HFF-Myc (cell line): ENCODE measurements around the gene LMTK2.

Experiments
- DNase-seq: peaks from one replicate; pipeline ENCODE4 v3.0.0-alpha.2; 2011; ENCODE audit warnings: low read depth; ENCODE audit errors: extremely low read depth
- H3K4me3 ChIP-seq: replicated peaks from 2 replicates; pipeline ENCODE4 v1.5.1; 2011; ENCODE audit warnings: low read depth, mild to moderate bottlenecking, control low read depth, low read length
- TF ChIP-seq, protein P1 (sequence below): IDR thresholded peaks from 2 replicates; pipeline ENCODE4 v1.5.1; 2012; ENCODE audit warnings: mild to moderate bottlenecking, low read depth, low read length, control low read depth; ENCODE audit errors: missing control alignments

The LMTK2 gene

DNA sequence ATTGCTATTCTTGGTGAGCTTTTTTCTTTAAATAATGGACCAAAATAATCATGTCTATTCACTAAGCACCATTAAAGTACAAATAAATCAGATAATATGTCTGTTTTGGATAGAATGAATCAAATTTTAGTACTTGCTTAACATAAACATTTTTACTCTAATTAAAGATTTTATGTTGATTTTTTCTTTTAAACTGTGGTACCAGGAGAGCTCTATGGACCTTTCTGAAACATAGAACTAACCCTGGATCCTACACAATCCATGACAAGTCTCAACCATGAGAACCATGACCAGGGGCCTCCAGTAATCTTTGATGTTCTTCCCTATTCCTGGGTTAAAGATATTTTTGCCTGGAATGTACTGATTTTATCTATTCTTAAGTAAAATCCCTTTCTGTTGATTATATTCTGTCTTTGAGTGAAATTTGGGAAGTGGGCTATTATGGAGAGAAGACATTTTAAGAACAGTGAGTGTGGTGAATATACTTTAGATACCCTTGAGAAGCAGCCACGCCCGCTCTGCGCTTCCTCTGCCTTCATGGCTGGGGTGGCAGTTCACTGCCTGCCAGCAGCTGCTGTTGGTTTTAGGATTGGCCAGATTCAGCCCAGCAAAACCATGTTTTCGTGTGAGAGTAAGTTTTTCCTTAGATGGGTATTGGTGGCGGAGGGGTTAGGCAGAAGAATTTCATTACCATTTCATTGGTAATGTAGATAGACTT is 62.4 kb downstream of the LMTK2 start:
- TF ChIP-seq, protein P1, sequence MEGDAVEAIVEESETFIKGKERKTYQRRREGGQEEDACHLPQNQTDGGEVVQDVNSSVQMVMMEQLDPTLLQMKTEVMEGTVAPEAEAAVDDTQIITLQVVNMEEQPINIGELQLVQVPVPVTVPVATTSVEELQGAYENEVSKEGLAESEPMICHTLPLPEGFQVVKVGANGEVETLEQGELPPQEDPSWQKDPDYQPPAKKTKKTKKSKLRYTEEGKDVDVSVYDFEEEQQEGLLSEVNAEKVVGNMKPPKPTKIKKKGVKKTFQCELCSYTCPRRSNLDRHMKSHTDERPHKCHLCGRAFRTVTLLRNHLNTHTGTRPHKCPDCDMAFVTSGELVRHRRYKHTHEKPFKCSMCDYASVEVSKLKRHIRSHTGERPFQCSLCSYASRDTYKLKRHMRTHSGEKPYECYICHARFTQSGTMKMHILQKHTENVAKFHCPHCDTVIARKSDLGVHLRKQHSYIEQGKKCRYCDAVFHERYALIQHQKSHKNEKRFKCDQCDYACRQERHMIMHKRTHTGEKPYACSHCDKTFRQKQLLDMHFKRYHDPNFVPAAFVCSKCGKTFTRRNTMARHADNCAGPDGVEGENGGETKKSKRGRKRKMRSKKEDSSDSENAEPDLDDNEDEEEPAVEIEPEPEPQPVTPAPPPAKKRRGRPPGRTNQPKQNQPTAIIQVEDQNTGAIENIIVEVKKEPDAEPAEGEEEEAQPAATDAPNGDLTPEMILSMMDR, result no peak
- DNase-seq, result no peak
- no peak overlapping the region for H3K4me3 ChIP-seq

DNA sequence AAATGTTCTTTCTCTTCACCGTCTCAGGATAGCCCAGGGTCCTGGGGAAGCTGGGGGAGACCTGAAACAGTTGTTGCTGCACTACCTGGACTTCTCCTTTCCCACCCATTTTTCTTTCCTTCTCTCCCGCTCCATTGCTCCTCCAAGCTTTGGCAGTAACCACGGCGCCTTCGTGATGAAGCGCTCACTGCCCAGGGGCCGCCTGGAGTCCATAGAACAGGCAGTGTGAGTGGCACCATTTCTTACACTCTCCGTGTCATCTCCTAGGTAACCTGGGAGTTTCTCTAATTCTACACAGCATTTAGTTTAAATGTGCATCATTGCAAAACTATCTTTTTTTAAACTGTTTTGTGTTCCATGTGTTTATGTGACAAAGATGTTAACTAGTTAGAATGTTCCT is 64.3 kb downstream of the LMTK2 start:
- no peak overlapping the region for H3K4me3 ChIP-seq
- DNase-seq, result no peak
- TF ChIP-seq, protein P1, result no peak

DNA sequence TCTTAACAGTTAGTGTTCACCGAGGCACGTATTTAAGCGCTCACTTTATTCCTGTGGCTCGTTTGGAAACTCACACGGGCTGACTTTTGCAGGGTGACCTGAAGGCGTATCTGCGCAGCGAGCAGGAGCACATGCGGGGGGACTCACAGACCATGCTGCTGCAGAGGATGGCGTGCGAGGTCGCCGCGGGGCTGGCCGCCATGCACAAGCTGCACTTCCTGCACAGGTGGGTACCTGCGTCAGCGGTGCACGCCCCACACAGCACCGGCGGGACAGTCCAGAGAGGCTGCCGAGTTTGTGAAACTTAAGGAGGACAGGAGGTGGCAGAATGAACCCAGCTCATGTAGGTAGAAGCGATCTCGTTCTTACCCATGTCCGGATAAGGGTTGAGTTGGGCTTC is 64.8 kb downstream of the LMTK2 start:
- TF ChIP-seq, protein P1, result no peak
- DNase-seq, result no peak
- H3K4me3 ChIP-seq, result no peak overlapping the region

DNA sequence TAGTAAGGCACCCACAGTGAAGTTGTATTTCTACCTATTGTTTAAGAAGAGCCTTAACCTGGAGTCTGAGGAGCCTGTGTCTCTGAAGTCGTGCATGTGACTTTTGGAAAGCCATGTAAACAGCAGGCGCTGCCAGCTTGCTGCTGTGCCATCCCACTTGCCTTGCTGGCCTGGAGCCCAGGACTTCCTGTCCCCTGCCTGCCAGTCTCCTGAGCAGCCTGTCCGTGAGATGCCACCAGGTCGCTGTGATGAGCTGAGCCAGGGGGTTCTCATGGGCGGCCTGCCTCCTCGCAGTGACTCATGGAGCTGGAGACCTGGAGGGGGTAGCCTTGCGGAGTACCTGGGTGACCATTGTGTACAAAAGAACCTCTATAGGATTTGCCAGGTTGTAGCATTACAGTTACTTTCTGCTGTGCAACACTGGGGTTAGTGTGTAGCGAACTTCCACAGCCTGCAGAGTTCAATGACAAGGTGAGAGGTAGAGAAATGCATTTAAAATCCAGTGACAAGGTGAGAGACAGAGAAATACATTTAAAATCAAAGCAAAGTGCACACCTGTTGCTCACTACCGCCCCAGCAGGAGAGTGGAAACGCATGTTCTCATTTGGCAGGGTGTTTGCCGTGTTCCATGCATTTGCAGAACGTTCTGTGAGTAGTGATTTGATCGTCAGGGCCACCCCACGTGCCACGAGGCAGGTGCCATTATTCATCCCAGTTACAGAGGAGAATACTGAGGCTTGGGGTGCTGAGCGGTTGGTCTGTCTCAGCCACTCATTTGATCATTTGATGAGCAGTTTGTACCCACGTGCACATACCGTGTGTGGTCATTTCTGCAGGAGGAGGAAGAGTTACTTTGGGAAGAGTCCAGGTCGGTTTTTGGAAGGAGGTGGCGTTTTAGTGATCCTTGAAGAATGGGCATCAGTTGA is 67.9 kb downstream of the LMTK2 start:
- TF ChIP-seq, protein P1, result no peak
- DNase-seq, result no peak

DNA sequence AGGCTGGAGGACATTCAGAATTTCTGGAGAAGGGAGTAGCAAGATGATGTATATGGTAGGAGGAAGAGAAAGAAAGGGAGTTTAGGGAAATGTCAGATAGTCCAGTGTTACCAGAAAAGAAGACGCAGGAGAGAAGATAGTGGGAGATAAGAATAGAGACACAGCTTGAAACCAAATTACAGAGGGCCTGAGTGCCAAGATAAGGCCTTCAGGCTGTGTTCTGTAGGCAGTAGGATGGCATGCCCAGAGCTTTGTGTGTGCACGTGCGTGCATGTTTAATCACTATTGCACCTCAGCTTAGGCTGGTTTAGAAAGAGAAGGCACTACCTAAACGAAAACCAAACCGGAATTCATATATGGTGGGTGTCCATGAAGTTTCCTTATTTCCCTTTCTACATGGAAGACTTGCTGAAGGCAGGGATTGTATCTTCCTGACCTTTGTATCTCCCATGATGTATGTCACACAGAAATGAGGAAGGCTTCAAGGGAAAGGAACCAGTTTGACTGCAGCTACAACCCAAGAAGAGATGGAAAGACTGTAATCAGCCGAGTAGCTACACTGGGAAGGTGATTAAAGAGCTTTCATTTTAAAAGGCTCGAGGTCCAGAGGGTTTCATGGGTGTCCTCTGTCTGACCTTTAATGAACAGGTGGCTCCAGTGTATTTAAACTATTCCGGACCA is 68.7 kb downstream of the LMTK2 start:
- no peak overlapping the region for H3K4me3 ChIP-seq
- TF ChIP-seq, protein P1, result no peak
- no peak for DNase-seq

More for the DNA sequence above, 67.9 kb downstream of the LMTK2 start:
- H3K4me3 ChIP-seq, result no peak overlapping the region

DNA sequence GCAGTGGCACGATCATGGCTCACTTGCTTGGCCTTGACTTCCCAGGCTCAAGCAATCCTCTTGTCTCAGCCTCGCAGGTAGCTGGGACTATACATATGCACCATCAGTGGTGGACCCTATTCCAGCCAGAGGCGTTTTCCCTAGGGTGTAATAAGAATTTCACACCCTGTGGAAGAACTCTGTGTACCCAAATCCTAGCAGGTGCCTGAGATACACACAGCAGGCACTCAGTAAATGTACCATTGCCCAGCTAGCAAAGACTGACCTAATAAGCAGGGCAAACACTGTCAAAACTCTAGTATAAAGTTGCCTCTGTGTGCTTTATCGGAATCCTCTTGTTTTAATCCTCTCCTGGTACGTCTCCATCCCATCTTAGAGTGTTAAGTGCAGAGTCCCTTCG is 70.9 kb downstream of the LMTK2 start:
- DNase-seq, result no peak
- TF ChIP-seq, protein P1, result no peak

More for the DNA sequence above, 70.9 kb downstream of the LMTK2 start:
- no peak overlapping the region for H3K4me3 ChIP-seq
